Measurements from ENCODE around the gene DCTPP1.

GRCh38 chr16:30474684-30475083 is 44.9 kb upstream of the DCTPP1 start:
- TF ChIP-seq CTCF (IDR thresholded peaks at IDR 0.05) = no peak
- no peak for TF ChIP-seq POLR2A (IDR thresholded peaks at IDR 0.05)
